Medulla oblongata (tissue), 1 donor: ENCODE data around the gene ETV6.
A peak's percentile ranks its signal among the peaks of the same experiment; 100 is the strongest.

Experiments used
- DNase-seq: peaks from one replicate; pipeline ENCODE4 v3.0.0-alpha.2; 2015; ENCODE audit errors: extremely low spot score

Gene ETV6

DNA sequence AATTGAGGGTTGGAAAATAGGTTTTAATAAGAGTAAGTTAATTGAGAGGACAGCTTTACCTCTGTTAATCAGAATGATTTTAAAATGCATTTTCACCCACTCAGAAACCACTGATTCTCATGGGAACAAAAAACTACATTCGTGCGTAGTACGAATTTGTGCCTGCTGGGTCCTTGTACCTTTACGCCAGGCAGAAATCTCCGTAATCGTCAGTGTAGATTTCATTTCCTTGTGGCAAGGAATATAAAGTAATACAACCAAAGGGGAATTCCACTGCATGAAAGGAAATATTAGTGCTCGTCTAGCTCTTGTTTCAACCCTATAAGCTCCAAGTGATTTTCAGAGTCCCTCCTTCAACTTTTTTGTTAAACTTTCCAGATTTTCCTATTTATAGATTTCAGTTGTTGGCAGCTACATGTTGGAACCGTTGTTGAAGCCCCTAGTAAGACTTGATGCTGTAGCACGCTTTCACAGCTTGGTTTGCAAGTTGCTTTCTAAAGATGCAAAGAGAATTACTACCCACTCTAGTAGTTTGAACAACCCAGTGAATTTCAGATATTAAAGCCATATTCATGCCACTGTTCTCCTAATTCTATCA, 90.6 kb downstream of the ETV6 start:
- no peak for DNase-seq

DNA sequence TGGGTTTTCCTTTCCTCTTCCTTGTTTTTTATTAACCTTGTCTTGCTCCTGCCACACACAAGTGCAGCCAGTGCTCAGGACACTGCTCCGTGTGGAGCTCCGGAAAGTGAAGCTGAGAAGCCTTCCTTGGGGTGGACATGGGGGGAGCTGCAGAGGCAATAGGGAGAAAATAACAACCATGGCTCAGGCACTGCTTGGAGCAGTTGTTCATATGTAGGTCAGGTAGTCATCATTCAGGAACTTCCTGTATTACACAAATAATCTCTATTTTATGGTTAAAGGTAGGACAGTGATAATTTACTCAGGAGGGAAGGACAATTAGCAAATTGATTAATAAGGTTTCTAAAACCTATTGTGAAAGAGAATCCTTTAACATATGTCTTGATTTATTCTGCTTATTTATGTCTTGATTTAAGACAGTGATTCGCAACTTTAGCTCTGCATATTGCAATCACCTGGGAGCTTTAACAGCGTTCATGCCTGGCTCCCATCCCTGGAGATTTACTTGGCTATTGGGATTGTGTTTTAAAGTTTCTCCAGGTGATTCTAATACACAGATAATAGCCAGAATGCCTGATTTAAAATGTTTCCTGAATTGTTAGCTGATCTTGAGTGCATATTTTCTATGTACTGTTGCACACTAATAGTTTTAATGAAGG, 92.1 kb downstream of the ETV6 start:
- DNase-seq: no peak

GRCh38 chr12:11743423-11744409, 94.2 kb downstream of the ETV6 start:
- no peak for DNase-seq

DNA sequence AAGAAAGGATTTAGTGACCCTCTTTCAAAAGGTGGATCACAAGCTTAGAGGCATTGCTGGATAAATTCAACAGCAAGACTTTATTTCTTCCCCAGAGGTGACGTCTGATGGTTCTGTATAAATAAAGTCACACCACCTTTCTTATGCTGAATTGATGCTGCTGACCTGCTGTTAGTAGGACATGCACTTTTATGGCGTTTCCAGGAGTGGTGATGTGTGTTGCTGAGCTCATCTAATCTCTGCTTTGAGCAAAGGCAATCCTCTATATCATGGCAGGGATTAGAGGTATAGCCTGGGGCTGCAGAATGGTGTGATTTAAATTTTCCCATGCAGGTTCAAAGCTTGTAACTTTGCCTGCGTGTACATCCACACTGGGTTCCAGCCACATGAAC, 94.9 kb downstream of the ETV6 start:
- DNase-seq: no peak

GRCh38 chr12:11745113-11745512, 95.6 kb downstream of the ETV6 start:
- no peak for DNase-seq

- peak; percentile 67 for DNase-seq
These were observed 96.7 kb downstream of the ETV6 start for GRCh38 chr12:11746024-11746771.

- DNase-seq: no peak
These were observed 97.7 kb downstream of the ETV6 start for GRCh38 chr12:11746940-11747716.

- DNase-seq: no peak
These were observed 98.5 kb downstream of the ETV6 start for GRCh38 chr12:11747969-11748368.

DNA sequence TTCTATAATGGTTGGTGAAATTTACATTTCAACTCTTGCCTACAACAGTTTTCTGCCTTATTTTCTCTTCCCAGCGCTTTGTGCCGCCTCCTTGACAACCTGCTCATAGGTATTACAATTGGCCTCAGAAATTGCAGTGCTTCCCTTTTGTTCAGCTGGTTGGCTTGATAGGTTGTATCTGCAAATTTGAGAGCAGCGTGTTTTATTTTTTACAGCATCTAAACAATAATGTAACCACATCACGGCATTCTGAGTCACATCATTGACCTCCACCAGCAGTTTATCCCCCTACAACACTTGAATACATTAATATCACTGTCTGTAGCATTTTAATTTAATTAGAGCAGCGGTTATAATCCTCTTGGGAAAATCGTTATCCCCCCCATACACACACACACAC, 99.4 kb downstream of the ETV6 start:
- DNase-seq: no peak

- DNase-seq: peak; percentile 80
These were observed 100.6 kb downstream of the ETV6 start for GRCh38 chr12:11749943-11750690.

- DNase-seq: no peak
These were observed 103.1 kb downstream of the ETV6 start for GRCh38 chr12:11752403-11753149.

- no peak for DNase-seq
These were observed 103.7 kb downstream of the ETV6 start for GRCh38 chr12:11753150-11753499.

DNA sequence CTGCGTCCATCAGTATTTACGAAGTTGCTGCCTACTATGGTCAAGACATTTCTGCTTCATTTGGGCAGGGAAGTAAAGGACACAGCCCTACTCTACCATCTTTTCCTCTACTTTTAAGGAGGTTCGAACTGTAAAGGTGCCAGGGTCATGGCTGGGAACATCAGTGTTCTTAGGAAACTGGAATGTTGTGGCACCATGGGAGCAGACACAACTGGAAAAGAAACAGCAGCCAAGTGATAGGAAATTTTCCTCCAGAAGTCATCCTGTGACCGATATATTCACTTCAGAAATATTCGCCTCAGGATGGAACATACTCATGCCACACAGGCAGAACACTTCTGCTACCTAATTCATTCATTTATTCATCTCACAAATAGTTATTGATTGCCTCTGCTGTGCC, 104.4 kb downstream of the ETV6 start:
- no peak for DNase-seq

DNA sequence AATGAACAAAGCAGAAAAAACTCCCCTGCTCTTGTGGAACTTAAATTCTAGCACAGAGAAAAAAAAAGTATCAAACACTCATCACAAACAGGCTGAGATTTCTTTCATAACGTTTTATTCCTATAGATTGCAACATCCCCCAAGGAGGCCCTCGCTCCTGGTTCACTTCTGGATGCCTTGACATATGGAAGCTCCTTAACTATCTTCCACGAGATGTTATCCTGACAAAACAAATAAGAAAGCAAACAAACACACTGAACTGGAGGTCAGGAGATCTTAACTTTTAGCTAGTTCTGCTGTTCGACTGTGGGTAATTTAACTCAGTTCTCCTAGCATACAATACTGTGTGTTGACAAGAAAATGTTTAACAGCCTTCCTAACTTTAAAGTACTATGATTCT, 104.8 kb downstream of the ETV6 start:
- no peak for DNase-seq

GRCh38 chr12:11755302-11755930, 105.9 kb downstream of the ETV6 start:
- no peak for DNase-seq

- no peak for DNase-seq
These were observed 106.5 kb downstream of the ETV6 start for GRCh38 chr12:11756022-11756421.

DNA sequence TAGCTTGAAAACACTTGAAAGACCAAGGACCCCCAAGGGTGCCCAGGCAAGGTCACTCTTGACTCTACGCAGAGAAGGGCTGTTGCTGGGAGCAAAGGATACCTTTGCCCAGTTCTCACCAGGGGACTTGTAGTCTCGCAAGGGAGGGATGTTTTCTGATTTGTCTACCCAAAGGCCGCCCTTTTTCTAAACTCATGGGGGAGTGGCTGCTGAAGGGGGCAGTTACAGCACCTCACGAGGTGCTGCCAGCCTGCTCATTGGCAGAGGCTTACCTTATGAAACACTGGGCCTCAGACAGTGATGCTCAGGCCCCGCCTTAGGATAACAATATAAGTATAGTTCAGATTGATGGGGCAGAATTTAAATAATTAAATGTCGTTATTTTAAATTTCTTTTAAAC, 107.0 kb downstream of the ETV6 start:
- no peak for DNase-seq

GRCh38 chr12:11757095-11757494, 107.6 kb downstream of the ETV6 start:
- no peak for DNase-seq

DNA sequence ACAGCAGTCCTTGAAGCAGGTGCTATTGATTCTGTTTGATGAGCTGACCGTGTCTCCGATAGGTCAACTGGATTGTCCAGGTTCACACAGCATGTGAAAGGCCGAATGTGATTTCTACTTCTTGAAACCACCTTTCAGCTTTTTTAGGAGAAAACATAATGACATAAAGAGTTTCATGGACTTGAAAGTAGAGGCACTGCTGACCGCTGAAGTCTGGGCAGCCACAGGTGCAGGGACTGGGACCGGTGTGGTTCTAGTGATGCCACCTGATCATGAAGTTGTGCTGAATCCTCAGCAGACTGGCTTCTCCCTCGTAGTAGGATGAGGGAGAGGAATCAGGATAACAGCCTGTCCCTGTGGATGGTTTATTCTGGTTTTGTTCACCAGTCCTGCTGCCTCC, 108.1 kb downstream of the ETV6 start:
- DNase-seq: no peak
